Measurements from ENCODE around the gene ELF1. TPM values are rescaled to one million over a fixed set of nuclear protein-coding genes. Genes with fewer than 3 reads are reported as not detected.

Gene ELF1
- total RNA-seq, 1 experiment from 2014 or later: 18.7 TPM

GRCh38 chr13:40961214-40961613, 57.9 kb downstream of the ELF1 start:
- no peak overlapping the region for H3K4me3 Mint-ChIP-seq
- peaks cover 23% of the 10 kb centered on the region for H3K36me3 Mint-ChIP-seq
- H3K9me3 Mint-ChIP-seq: peaks cover 11% of the 10 kb centered on the region
- TF ChIP-seq ZNF396 (CRISPR knock-in tag; IDR thresholded peaks at IDR 0.05; ENCODE audit: borderline replicate concordance): no peak
- no peak for TF ChIP-seq ZMAT4 (CRISPR knock-in tag; IDR thresholded peaks at IDR 0.05)
- ChIA-PET CTCF (interaction anchor here (1.3 kb wide), 1 partner anchor 94 kb away, joined by 3 read pairs; no protein-coding TSS in a partner anchor), POLR2A (no interaction called here)
- H3K27ac Mint-ChIP-seq: no peak overlapping the region
- H3K4me1 Mint-ChIP-seq: no peaks in the 10 kb centered on the region
- DNase-seq (ENCODE audit: low spot score): no peak
- ATAC-seq: no peak
- H3K27me3 Mint-ChIP-seq (ENCODE audit: low read depth): no peaks in the 10 kb centered on the region

GRCh38 chr13:40960716-40961115, 58.4 kb downstream of the ELF1 start:
- Mint-ChIP-seq H3K36me3 (peaks cover 26% of the 10 kb centered on the region), H3K4me3 (no peak overlapping the region), H3K4me1 (no peaks in the 10 kb centered on the region), H3K27me3 (ENCODE audit: low read depth) (no peaks in the 10 kb centered on the region), H3K9me3 (peaks cover 13% of the 10 kb centered on the region), H3K27ac (no peak overlapping the region)
- no peak for TF ChIP-seq FOXP4 (CRISPR knock-in tag; IDR thresholded peaks at IDR 0.05)
- TF ChIP-seq ATF6 (CRISPR knock-in tag; IDR thresholded peaks at IDR 0.05): no peak
- no peak for TF ChIP-seq CTCF (IDR thresholded peaks at IDR 0.05)
- ChIA-PET CTCF (interaction anchor here (1.3 kb wide), 1 partner anchor 94 kb away, joined by 3 read pairs; no protein-coding TSS in a partner anchor), POLR2A (no interaction called here)
- DNase-seq (ENCODE audit: low spot score) (no peak), ATAC-seq (no peak)

GRCh38 chr13:40958655-40959054, 60.5 kb downstream of the ELF1 start:
- ChIA-PET CTCF (no interaction called here), POLR2A (no interaction called here)
- Mint-ChIP-seq H3K27ac (no peak overlapping the region), H3K9me3 (peaks cover 18% of the 10 kb centered on the region), H3K4me3 (no peak overlapping the region), H3K36me3 (peaks cover 32% of the 10 kb centered on the region), H3K27me3 (ENCODE audit: low read depth) (0 out of 2 replicates have a peak, but pooled peaks cover 2% of the 10 kb centered on the region), H3K4me1 (no peaks in the 10 kb centered on the region)
- no peak for DNase-seq (ENCODE audit: low spot score)
- TF ChIP-seq CTCF (IDR thresholded peaks at IDR 0.05): no peak
- no peak for TF ChIP-seq NR1H2 (CRISPR knock-in tag; IDR thresholded peaks at IDR 0.05)
- no peak for TF ChIP-seq TP53 (CRISPR knock-in tag; IDR thresholded peaks at IDR 0.05)
- no peak for TF ChIP-seq ESRRA (CRISPR knock-in tag; IDR thresholded peaks at IDR 0.05; ENCODE audit: borderline replicate concordance)
- TF ChIP-seq SMAD4 (CRISPR knock-in tag; IDR thresholded peaks at IDR 0.05): no peak
- no peak for TF ChIP-seq ZNF138 (CRISPR knock-in tag; conservative IDR thresholded peaks at IDR 0.05)
- TF ChIP-seq ZBTB21 (CRISPR knock-in tag; IDR thresholded peaks at IDR 0.05; ENCODE audit: borderline replicate concordance): no peak
- TF ChIP-seq NFE2L1 (CRISPR knock-in tag; IDR thresholded peaks at IDR 0.05): no peak
- no peak for TF ChIP-seq JAZF1 (CRISPR knock-in tag; IDR thresholded peaks at IDR 0.05)
- no peak for TF ChIP-seq FOXK1 (CRISPR knock-in tag; IDR thresholded peaks at IDR 0.05)
- no peak for TF ChIP-seq ZNF671 (CRISPR knock-in tag; IDR thresholded peaks at IDR 0.05)
- no peak for TF ChIP-seq ARID4B (CRISPR knock-in tag; IDR thresholded peaks at IDR 0.05; ENCODE audit: borderline replicate concordance)
- TF ChIP-seq ATF1 (CRISPR knock-in tag; IDR thresholded peaks at IDR 0.05): no peak
- ATAC-seq: no peak

Measured in WTC11 (cell line).